WTC11 (cell line): ENCODE data around the gene HYCC2.

ENCODE experiments used
- CTCF ChIP-seq: fragments of 200-600 bp; IDR thresholded peaks from 2 replicates; pipeline ENCODE4 v1.8.0; 2022; ENCODE audit warnings: antibody characterized with exemption
- ELF4 ChIP-seq: sonication (generic); formaldehyde crosslinking; IDR thresholded peaks from 2 replicates; pipeline ENCODE4 v1.8.1; 2022; ENCODE audit warnings: low read depth, mild to moderate bottlenecking, moderate library complexity, missing genetic modification reagents
- FOXJ3 ChIP-seq: sonication (generic); formaldehyde crosslinking; IDR thresholded peaks from 2 replicates; pipeline ENCODE4 v1.9.0; 2021; ENCODE audit warnings: missing genetic modification reagents, mild to moderate bottlenecking, borderline replicate concordance
- MAX ChIP-seq: sonication (generic); formaldehyde crosslinking; IDR thresholded peaks from 2 replicates; pipeline ENCODE4 v1.8.0; 2022; ENCODE audit warnings: mild to moderate bottlenecking, missing genetic modification reagents
- MXD4 ChIP-seq: fragments of 250-450 bp; sonication (Bioruptor Pico); IDR thresholded peaks from 2 replicates; pipeline ENCODE4 v1.8.0; 2021; ENCODE audit warnings: mild to moderate bottlenecking, moderate library complexity, borderline replicate concordance
- MYBL2 ChIP-seq: sonication (generic); formaldehyde crosslinking; IDR thresholded peaks from 2 replicates; pipeline ENCODE4 v1.8.1; 2023; ENCODE audit warnings: mild to moderate bottlenecking, moderate library complexity, missing genetic modification reagents
- SP1 ChIP-seq: sonication (generic); formaldehyde crosslinking; conservative IDR thresholded peaks from 2 replicates; pipeline ENCODE4 v1.8.1; 2022; ENCODE audit warnings: missing genetic modification reagents
- STAT6 ChIP-seq: sonication (generic); formaldehyde crosslinking; conservative IDR thresholded peaks from 2 replicates; pipeline ENCODE4 v1.8.1; 2023; ENCODE audit warnings: mild to moderate bottlenecking, low read depth, missing genetic modification reagents, moderate library complexity
- TP53 ChIP-seq: sonication (generic); formaldehyde crosslinking; IDR thresholded peaks from 2 replicates; pipeline ENCODE4 v1.8.1; 2023; ENCODE audit warnings: mild to moderate bottlenecking, missing genetic modification reagents
- USF1 ChIP-seq: sonication (generic); formaldehyde crosslinking; IDR thresholded peaks from 2 replicates; pipeline ENCODE4 v1.8.0; 2022; ENCODE audit warnings: mild to moderate bottlenecking, missing genetic modification reagents
- USF2 ChIP-seq: sonication (generic); formaldehyde crosslinking; IDR thresholded peaks from 2 replicates; pipeline ENCODE4 v1.8.1; 2023; ENCODE audit warnings: mild to moderate bottlenecking, missing genetic modification reagents, moderate library complexity
- ZBTB43 ChIP-seq: sonication (generic); formaldehyde crosslinking; IDR thresholded peaks from 2 replicates; pipeline ENCODE4 v1.8.1; 2023; ENCODE audit warnings: mild to moderate bottlenecking, missing genetic modification reagents
- ZNF138 ChIP-seq: sonication (generic); formaldehyde crosslinking; conservative IDR thresholded peaks from 2 replicates; pipeline ENCODE4 v1.8.1; 2022; ENCODE audit warnings: mild to moderate bottlenecking, moderate library complexity, missing genetic modification reagents

- no peak for TF ChIP-seq CTCF
- no peak for TF ChIP-seq ZBTB43
- no peak for TF ChIP-seq TP53 (CRISPR knock-in tag)
- no peak for TF ChIP-seq MXD4
- no peak for TF ChIP-seq ZNF138 (CRISPR knock-in tag)
- no peak for TF ChIP-seq USF1 (CRISPR knock-in tag)
- no peak for TF ChIP-seq SP1 (CRISPR knock-in tag)
- TF ChIP-seq ELF4 (CRISPR knock-in tag) = no peak
- TF ChIP-seq MAX (CRISPR knock-in tag) = no peak
- no peak for TF ChIP-seq USF2 (CRISPR knock-in tag)
- TF ChIP-seq MYBL2 (CRISPR knock-in tag) = no peak
- no peak for TF ChIP-seq FOXJ3 (CRISPR knock-in tag)
- TF ChIP-seq STAT6 = no peak
These were observed 30.4 kb downstream of the HYCC2 start for GRCh38 chr2:201040867-201041628.
